ENCODE measurements around the gene MMP15.

The MMP15 gene

GRCh38 chr16:58046936-58047335 is 21.4 kb downstream of the MMP15 start:
- Histone ChIP-seq H3K36me3 (ENCODE audit: control insufficient read depth, insufficient read depth, low read length) (no peaks in the 10 kb centered on the region), H3K4me1 (no peaks in the 10 kb centered on the region), H2AFZ (no peak overlapping the region), H3K27me3 (ENCODE audit: control insufficient read depth, insufficient read depth, low read length) (no peaks in the 10 kb centered on the region), H3K9me3 (ENCODE audit: control insufficient read depth, low read length) (no peaks in the 10 kb centered on the region), H3K9ac (no peak overlapping the region), H3K4me3 (ENCODE audit: low read depth, low read length) (no peak overlapping the region), H3K27ac (no peak overlapping the region), H3K79me2 (no peaks in the 10 kb centered on the region), H3K4me2 (ENCODE audit: low read length) (no peak overlapping the region)
- no peak for TF ChIP-seq CTCF (IDR thresholded peaks at IDR 0.05)

- no peak overlapping the region for H3K4me2 ChIP-seq (ENCODE audit: low read length)
- H2AFZ ChIP-seq = no peak overlapping the region
- no peaks in the 10 kb centered on the region for H3K27me3 ChIP-seq (ENCODE audit: control insufficient read depth, insufficient read depth, low read length)
- H3K9ac ChIP-seq = no peak overlapping the region
- H3K4me3 ChIP-seq (ENCODE audit: low read depth, low read length) = no peak overlapping the region
- no peak overlapping the region for H3K27ac ChIP-seq
- no peak for TF ChIP-seq CTCF (IDR thresholded peaks at IDR 0.05)
- no peaks in the 10 kb centered on the region for H3K79me2 ChIP-seq
- no peaks in the 10 kb centered on the region for H3K36me3 ChIP-seq (ENCODE audit: control insufficient read depth, insufficient read depth, low read length)
- no peaks in the 10 kb centered on the region for H3K4me1 ChIP-seq
- H3K9me3 ChIP-seq (ENCODE audit: control insufficient read depth, low read length) = no peaks in the 10 kb centered on the region
Measured at GRCh38 chr16:58047557-58048348, 22.2 kb downstream of the MMP15 start.

- Histone ChIP-seq H3K36me3 (ENCODE audit: control insufficient read depth, insufficient read depth, low read length) (no peaks in the 10 kb centered on the region), H3K79me2 (no peaks in the 10 kb centered on the region)
Measured at GRCh38 chr16:58048494-58049231, 23.1 kb downstream of the MMP15 start.

GRCh38 chr16:58049232-58050185 is 24.0 kb downstream of the MMP15 start:
- no peak for TF ChIP-seq CTCF (IDR thresholded peaks at IDR 0.05)
- H2AFZ ChIP-seq = no peak overlapping the region
- no peak overlapping the region for H3K27ac ChIP-seq
- H3K4me3 ChIP-seq (ENCODE audit: low read depth, low read length) = no peak overlapping the region
- H3K36me3 ChIP-seq (ENCODE audit: control insufficient read depth, insufficient read depth, low read length) = no peaks in the 10 kb centered on the region
- H3K9me3 ChIP-seq (ENCODE audit: control insufficient read depth, low read length) = no peaks in the 10 kb centered on the region
- H3K9ac ChIP-seq = no peak overlapping the region
- no peaks in the 10 kb centered on the region for H3K79me2 ChIP-seq
- H3K4me2 ChIP-seq (ENCODE audit: low read length) = no peak overlapping the region
- H3K27me3 ChIP-seq (ENCODE audit: control insufficient read depth, insufficient read depth, low read length) = no peaks in the 10 kb centered on the region
- H3K4me1 ChIP-seq = no peaks in the 10 kb centered on the region

More at GRCh38 chr16:58048494-58049231, 23.1 kb downstream of the MMP15 start:
- TF ChIP-seq CTCF (IDR thresholded peaks at IDR 0.05) = no peak
- Histone ChIP-seq H3K27me3 (ENCODE audit: control insufficient read depth, insufficient read depth, low read length) (no peaks in the 10 kb centered on the region), H3K9me3 (ENCODE audit: control insufficient read depth, low read length) (no peaks in the 10 kb centered on the region), H3K4me3 (ENCODE audit: low read depth, low read length) (no peak overlapping the region), H3K9ac (no peak overlapping the region), H3K27ac (no peak overlapping the region), H2AFZ (no peak overlapping the region), H3K4me1 (no peaks in the 10 kb centered on the region), H3K4me2 (ENCODE audit: low read length) (no peak overlapping the region)

All from parathyroid adenoma (tissue), 2 donors.